ENCODE measurements around the gene SLC12A8. TPM values are rescaled to one million over a fixed set of nuclear protein-coding genes. Genes with fewer than 3 reads are reported as not detected.

Gene SLC12A8
- total RNA-seq, 1 experiment from 2014 or later, result 13.0 TPM

- Mint-ChIP-seq H3K27me3 (ENCODE audit: insufficient read depth, unreplicated experiment) (no peaks in the 10 kb centered on the region), H3K4me3 (ENCODE audit: unreplicated experiment) (no peak overlapping the region), H3K9me3 (ENCODE audit: unreplicated experiment) (peaks cover 3% of the 10 kb centered on the region), H3K27ac (ENCODE audit: low read depth, unreplicated experiment) (no peak overlapping the region), H3K4me1 (ENCODE audit: insufficient read depth, unreplicated experiment) (peaks cover 15% of the 10 kb centered on the region), H3K36me3 (ENCODE audit: insufficient read depth, unreplicated experiment) (peaks cover 23% of the 10 kb centered on the region)
- ChIA-PET POLR2A (interaction anchor here (0.6 to 1.6 kb wide), 3 partner anchors 9 to 27 kb away, joined by 3 to 4 read pairs (median 3); no protein-coding TSS in a partner anchor), CTCF (interaction anchor here (0.6 to 1.7 kb wide), 3 partner anchors 10 to 18 kb away, joined by 3 to 10 read pairs (median 4); no protein-coding TSS in a partner anchor)
- BruUV-seq (replicated peaks), result no TSS peak
- intact Hi-C loops (cut with micrococcal nuclease), result no loop called here
- TF ChIP-seq CTCF (IDR thresholded peaks at IDR 0.05; ENCODE audit: unreplicated experiment), result no peak
- peak; percentile 24 for DNase-seq (ENCODE audit: unreplicated experiment)
These were observed 19.3 kb upstream of the SLC12A8 start for GRCh38 chr3:125231895-125232294.

GRCh38 chr3:125229707-125230106 is 17.2 kb upstream of the SLC12A8 start:
- no peak for TF ChIP-seq CTCF (IDR thresholded peaks at IDR 0.05; ENCODE audit: unreplicated experiment)
- intact Hi-C loops (cut with micrococcal nuclease), result loop anchor here (10.0 kb wide), 1 partner anchor 205 kb away; no protein-coding TSS in a partner anchor
- CTCF ChIA-PET, result no interaction called here
- H3K4me3 Mint-ChIP-seq (ENCODE audit: unreplicated experiment), result no peak overlapping the region
- no peak overlapping the region for H3K27ac Mint-ChIP-seq (ENCODE audit: low read depth, unreplicated experiment)
- H3K36me3 Mint-ChIP-seq (ENCODE audit: insufficient read depth, unreplicated experiment), result peaks cover 26% of the 10 kb centered on the region
- DNase-seq (ENCODE audit: unreplicated experiment), result no peak
- no peaks in the 10 kb centered on the region for H3K27me3 Mint-ChIP-seq (ENCODE audit: insufficient read depth, unreplicated experiment)
- BruUV-seq (replicated peaks), result no TSS peak
- H3K9me3 Mint-ChIP-seq (ENCODE audit: unreplicated experiment), result no peaks in the 10 kb centered on the region
- H3K4me1 Mint-ChIP-seq (ENCODE audit: insufficient read depth, unreplicated experiment), result peaks cover 12% of the 10 kb centered on the region
- POLR2A ChIA-PET, result no interaction called here

- H3K36me3 Mint-ChIP-seq (ENCODE audit: insufficient read depth, unreplicated experiment), result peaks cover 26% of the 10 kb centered on the region
- CTCF ChIA-PET, result no interaction called here
- no TSS peak for BruUV-seq (replicated peaks)
- H3K4me3 Mint-ChIP-seq (ENCODE audit: unreplicated experiment), result no peak overlapping the region
- H3K27ac Mint-ChIP-seq (ENCODE audit: low read depth, unreplicated experiment), result no peak overlapping the region
- POLR2A ChIA-PET, result no interaction called here
- H3K4me1 Mint-ChIP-seq (ENCODE audit: insufficient read depth, unreplicated experiment), result peaks cover 12% of the 10 kb centered on the region
- no peaks in the 10 kb centered on the region for H3K9me3 Mint-ChIP-seq (ENCODE audit: unreplicated experiment)
- H3K27me3 Mint-ChIP-seq (ENCODE audit: insufficient read depth, unreplicated experiment), result no peaks in the 10 kb centered on the region
- no peak for TF ChIP-seq CTCF (IDR thresholded peaks at IDR 0.05; ENCODE audit: unreplicated experiment)
- intact Hi-C loops (cut with micrococcal nuclease), result loop anchor here (10.0 kb wide), 1 partner anchor 206 kb away; no protein-coding TSS in a partner anchor
- no peak for DNase-seq (ENCODE audit: unreplicated experiment)
These were observed 16.6 kb upstream of the SLC12A8 start for GRCh38 chr3:125229168-125229567.

GRCh38 chr3:125221831-125222230 is 9.3 kb upstream of the SLC12A8 start:
- intact Hi-C loops (cut with micrococcal nuclease), result loop anchor here (10.0 kb wide), 1 partner anchor 213 kb away; no protein-coding TSS in a partner anchor
- Mint-ChIP-seq H3K4me3 (ENCODE audit: unreplicated experiment) (no peak overlapping the region), H3K9me3 (ENCODE audit: unreplicated experiment) (no peaks in the 10 kb centered on the region), H3K27me3 (ENCODE audit: insufficient read depth, unreplicated experiment) (no peaks in the 10 kb centered on the region), H3K27ac (ENCODE audit: low read depth, unreplicated experiment) (no peak overlapping the region), H3K4me1 (ENCODE audit: insufficient read depth, unreplicated experiment) (no peaks in the 10 kb centered on the region), H3K36me3 (ENCODE audit: insufficient read depth, unreplicated experiment) (peaks cover 12% of the 10 kb centered on the region)
- no peak for TF ChIP-seq CTCF (IDR thresholded peaks at IDR 0.05; ENCODE audit: unreplicated experiment)
- no TSS peak for BruUV-seq (replicated peaks)
- POLR2A ChIA-PET, result interaction anchor here (1.9 kb wide), 1 partner anchor 11 kb away, joined by 4 read pairs; no protein-coding TSS in a partner anchor
- CTCF ChIA-PET, result interaction anchor here (0.7 kb wide), 1 partner anchor 194 kb away, joined by 3 read pairs; no protein-coding TSS in a partner anchor
- DNase-seq (ENCODE audit: unreplicated experiment), result no peak
